Stimulated activated CD4-positive, alpha-beta T cell treated with anti-CD3 and anti-CD28 coated beads, Interleukin-1b, Interleukin-23, amount 100 ng/mL, for 4 hours (primary cell): ENCODE results near the gene RBM39.
"Not testable (repeated sequence)": the region's sequence is repeated elsewhere in the genome, so short reads cannot be mapped to it uniquely, and the experiment has no call there.

Source experiments
- DNase-seq, 2 donors: peaks; one replicate each; pipeline ENCODE4 v3.0.0-alpha.2; 2020; ENCODE audit warnings: low read depth in 2 of 2

The RBM39 gene

DNA sequence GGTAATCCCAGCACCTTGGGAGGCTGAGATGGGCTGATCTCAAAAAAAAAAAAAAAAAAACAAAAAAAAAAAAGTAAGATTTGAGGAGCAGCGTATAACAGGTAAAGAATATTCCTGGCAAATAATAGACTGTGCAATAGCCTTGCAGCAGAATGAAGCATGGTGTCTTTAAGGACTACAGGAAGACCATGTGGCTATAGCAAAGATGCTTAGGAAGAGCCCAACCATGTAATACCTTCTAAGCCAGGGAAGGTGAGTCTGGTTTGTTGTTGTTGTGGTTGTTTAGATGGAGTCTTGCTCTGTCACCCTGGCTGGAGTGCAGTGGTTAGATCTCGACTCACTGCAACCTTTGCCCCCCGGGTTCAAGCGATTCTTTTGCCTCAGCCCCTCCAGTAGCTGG lies 14.3 kb upstream of the RBM39 start:
- no peak for DNase-seq

DNA sequence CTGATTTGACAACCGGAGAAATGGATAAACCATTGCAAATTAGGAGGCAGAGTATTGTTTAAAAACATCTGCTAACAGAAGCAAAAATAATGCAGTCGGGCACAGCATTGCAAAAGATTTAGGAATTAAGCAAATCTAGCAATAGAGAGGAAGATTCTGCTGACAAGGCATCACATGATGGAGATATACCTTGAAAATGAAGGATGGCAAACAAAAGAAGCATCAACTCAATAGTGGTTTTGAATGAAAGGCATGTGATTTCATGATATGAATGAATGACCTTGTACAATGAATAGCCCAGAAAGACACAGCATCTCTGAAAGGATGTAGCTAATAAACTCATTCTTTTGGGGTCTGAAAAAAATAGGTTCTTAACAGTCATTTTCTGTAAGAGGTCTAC lies 8.6 kb upstream of the RBM39 start:
- DNase-seq: no peak

DNA sequence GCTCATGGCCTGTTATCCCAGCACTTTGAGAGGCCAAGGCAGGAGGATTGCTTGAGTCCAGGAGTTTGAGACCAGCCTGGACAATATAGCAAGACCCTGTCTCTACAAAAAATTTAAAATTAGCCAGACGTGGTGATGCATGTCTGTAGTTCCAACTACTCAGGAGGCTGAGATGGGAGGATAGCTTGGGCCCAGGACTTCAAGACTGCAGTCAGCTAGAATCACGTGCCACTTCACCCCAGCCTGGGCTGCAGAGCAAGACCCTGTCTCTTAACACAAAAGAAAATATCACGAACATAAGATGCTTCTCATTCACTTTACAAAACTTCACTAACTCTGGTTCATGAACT lies 2.4 kb upstream of the RBM39 start:
- not testable (repeated sequence) for DNase-seq

DNA sequence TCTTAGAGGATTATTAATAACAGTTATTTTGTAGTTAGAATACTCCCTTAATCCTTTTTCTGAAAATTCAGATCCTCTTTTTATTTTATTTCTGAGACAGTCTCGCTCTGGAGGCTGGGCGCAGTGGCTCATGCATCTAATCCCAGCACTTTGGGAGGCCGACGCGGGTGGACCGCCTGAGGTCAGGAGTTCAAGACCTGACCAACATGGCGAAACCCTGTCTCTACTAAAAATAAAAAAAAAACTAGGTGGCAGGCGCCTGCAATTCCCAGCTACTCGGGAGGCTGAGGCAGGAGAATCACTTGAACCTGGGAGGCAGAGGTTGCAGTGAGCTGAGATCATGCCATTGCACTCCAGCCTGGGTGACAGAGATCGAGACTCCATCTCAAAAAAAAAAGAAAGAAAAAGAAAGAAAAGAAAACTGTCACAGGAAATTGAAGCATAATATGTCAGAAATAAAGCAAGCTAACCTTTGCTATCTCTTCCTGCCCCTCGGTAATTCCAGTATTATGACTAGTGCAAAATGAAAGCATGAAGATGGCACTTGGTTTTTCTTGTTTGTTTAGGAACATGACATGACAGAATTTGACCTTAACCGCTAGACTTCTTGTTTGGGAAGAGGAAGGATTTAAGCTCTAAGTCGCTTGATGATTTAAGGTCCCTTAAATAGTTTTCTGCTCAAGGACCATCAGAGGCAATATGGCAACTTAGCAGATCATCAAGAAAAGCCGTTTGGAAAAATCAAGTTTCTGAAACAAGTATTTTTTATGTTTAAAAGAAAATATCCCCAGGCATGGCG lies 1.8 kb upstream of the RBM39 start:
- no peak for DNase-seq

DNA sequence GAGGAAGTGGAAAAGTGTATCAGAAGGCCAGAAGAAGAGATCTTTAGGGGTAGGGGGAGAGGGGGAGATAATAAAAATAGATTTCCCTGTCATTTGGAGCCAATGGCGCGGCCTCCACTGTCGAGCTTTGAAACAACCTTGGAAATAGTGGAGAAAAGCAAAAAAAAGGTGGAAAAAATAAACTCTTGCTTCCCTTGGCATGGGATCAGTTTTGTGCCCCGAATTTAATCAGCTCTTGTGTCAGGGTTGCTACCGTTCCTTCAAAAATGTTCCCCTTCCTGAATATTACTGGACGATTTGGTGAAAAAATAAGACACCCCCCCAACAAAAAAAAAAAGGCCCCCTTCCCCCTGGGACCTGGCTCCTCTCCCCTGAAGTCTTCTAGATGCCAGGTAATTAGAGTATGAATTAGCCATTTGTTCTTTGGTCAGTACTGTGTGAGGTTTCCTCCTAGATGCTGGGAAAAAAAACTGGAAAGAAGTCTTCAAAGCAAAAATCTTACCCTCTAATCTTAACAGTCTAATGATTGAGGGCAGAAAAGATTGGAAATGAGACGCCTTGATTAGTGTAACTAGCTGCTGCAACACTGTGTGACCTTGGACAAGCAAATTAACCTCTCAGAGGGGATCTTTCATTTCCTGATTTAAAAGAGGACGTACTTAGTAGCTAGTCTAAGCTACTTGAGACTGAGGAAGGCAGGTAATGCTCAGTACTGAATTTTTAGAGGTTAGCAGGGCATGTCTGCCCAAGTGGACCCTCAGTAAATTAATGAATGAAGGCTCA lies 872 bp upstream of the RBM39 start:
- DNase-seq: no peak

DNA sequence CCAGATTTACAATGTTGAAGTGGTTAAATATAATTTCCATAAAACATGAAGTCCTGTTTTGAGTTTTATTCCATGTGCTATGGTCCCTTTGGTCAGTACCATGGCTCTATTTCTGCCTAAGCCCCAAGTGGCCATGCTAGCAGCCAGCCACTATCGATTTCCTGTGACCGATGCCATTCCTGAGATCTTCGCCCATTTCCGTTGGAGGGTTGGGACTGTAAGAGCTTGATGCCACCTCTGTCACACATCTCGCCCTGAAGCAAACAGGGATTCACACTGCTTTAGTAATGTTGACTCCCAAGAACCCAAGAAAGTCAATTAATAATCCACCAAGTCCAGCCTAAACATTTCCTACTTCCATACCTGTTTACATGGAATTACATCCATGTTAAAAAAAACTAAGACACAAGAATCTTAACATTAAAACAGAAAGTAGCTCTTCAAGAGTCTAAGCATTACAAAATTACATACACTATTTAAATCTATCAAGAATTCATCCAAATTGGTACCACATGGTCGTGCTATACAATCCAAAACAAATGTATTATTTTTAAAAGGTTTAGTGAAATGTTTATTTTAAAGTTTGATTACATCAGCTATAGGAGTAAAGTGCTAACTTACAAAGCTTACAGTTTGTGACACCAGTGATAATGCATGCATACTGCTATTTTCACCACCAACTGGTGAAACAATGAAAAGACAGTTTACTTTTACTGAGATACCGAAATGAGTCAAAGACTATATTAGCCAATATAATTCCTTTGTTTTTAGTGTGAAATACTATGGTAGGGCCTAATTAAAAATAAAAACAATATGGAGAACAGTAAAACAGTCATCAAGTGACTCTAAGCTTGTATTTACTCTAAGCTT lies 2.5 kb downstream of the RBM39 start:
- no peak for DNase-seq

DNA sequence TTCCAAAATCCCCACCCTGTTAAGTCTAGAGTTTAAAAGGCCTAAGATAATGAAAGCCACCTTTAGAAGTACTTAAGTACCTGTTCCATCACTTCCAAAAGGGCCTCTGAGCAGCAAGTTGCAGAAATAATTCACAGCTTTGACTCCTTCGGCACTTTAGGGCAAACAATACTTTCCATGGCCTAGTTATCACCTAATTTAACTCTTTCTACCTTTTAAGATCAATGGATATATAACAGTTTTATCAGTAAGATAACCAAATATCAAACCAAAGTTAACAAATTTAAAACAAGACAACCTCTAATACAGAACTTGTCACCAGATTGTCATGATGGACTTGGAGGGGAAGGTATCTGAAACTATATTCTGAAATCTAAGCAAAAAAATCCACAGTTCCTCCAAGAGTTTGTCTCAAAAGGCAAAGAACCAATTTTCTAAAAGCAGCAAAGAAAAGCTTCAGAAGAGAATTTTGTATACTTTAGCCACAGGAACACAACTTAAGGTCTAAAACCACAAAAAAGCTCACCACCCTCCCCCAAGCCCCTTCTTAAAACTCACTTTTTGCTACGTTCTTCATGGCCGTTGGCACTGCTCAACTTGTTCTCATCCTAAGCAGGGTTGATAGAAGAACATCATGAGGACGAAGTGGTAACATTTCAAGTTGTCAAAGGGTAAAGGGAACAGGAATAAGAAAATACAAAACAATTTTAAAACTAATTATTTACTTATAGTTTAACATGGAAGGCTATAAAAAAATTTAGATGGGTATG lies 3.5 kb downstream of the RBM39 start:
- DNase-seq: no peak

DNA sequence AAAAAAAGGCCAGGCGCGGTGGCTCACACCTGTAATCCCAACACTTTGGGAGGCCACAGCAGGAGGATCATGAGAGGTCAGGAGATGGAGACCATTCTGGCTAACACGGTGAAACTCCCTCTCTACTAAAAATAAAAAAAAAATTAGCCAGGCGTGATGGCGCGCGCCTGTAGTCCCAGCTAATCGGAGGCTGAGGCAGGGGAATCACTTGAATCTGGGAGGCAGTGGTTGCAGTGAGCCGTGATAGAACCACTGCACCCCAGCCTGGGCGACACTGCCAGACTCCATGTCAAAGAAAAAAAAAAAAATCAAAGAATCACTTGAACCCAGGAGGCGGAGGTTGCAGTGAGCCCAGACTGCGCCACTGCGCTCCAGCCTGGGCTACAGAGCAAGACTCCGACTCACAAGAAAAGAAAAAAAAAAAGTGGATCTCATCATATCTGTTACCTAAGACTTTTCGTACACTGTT lies 4.2 kb downstream of the RBM39 start:
- DNase-seq: no peak

DNA sequence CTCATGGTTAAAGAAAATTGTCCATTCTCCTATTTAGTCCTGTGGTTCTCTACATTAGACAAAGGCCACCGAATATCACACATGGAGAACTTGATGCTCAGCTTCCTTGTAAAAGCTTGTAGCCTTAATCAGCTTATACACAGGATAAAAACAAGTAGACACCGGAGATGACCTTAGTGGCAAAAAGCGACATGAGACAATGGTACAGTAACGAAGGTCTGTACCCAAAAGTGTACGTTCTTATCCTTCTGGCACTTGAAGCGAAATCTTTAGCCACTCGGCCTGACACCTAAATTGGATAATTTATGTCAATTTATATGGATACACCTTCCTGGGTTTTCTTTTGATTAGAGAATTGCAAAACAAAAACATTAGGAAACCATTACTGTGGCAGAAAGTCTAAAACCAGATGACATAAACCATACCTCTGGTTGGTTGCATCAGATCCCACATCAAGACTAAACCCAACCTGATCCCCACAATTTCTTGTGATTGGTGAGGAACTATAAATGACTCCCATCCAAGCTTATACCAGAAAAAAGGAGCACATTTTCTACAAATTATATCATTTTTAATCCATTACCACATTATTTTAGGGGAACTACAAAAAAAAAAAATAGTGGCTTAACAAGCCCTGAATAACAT lies 6.1 kb downstream of the RBM39 start:
- DNase-seq: no peak

DNA sequence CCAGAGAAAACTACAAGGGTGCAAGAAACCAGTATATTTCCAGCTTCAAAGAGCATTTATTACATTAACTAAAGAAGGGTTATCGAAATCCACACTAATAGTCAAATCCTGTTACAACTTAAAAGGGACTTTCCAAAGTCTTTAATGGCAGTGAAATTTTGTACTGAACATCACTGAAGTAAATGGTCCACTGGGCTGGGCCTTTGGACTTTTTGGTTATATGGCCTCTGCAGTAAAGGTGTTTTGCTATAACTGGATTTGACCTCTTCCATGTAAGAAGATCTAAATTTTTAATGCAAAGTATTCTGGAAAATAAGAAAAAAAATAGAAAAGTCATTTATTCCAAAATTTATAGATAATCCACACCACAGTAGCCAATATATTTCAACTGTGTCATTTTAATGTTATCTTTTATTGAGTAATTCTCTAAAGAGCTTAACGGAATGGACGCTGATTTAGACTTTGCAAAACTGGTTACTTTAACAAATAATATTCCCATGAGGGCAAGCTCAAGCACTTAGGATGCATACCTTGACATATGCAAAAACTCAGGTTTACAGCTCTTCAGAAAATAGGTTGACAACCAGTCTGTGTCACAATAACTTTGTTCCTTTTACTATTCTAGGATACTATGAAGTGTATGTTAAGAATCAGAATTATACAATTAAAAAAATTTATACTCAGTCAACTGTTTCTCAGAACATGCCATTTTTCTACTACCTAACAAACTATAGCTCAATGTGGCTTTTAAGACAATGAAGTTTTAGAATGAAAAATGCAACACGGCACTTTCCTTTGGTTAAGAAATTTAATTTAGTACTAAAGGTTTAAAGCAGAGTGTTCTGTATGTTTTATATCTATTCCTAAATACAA lies 7.0 kb downstream of the RBM39 start:
- DNase-seq: no peak

DNA sequence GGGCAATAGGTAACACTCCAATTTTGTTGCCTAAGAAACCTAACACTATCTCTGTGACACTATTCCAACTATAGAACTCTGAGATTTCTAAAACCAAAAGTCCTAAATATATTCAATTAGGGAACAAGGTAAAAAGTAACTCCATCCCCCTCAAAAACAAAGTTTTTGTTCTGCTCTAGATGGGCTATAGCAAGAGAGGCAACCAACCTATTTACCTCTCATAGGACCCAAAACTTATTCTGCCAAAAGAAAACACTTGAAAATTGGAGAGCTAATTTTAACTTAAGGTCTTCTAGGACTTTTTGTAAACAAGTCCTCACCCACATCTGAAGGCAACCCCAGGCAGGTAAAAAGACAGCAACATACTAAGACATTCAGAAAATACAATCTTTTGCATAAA lies 7.7 kb downstream of the RBM39 start:
- DNase-seq: no peak

DNA sequence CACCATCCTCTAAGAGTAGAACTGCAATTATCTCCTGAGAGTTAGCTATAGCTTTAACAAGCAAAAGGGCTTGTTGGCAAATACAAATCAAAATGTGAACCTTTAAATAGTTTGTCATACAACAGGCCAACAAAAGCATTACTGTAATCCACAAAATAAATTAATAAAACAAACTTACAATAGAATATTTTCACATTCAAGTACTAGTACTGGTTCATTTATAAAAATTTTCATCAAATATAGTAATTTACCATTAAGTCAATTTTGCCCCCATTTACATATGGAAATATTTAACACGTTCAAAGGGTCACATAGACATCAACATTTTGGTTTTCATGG lies 9.4 kb downstream of the RBM39 start:
- DNase-seq: no peak

DNA sequence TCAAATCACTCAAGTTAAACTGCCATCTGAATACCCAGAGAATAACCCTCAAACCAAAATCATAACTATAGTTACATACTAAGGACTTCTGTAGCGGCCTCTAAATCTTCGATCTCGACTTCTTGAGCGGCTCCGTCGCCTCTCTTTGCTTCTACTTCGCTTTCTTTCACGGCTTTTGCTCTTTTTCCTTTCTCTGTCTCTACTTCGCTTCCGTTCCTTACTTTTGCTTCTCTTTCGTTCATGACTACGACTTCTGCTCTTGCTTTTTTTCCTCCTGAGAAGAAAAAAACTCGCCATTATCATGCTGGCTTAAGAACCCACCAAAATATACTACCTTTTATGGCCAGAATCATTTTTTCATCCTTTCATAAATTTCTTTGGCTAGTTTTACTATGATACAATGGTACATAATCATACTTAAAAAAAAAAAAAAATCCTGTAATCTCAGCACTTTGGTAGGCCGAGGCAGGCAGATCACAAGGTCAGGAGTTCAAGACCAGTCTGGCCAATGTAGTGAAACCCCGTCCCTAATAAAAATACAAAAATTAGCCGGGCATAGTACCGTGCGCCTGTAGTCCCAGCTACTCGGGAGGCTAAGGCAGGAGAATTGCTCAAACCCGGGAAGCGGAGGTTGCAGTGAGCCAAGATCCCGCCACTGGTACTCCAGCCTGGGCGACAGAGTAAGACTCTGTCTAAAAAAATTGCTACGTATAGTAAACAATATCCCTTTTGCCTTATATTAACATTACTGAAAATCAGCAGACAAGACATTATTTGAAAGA lies 10.0 kb downstream of the RBM39 start:
- DNase-seq: no peak

DNA sequence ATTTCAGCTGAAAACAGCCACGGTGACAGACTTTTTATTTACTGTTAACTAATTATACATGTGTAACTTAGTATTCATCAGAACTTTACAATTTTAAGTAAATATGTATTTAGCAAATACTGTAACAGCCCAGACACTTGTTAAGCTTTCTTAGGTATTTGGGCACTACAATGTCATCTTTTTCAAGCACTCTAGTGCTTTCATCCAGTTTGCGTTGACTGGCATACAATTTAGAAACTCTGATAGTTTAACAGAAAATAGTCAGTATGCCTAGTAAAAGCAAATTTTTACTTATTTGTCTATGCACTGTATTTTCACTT lies 10.6 kb downstream of the RBM39 start:
- no peak for DNase-seq

DNA sequence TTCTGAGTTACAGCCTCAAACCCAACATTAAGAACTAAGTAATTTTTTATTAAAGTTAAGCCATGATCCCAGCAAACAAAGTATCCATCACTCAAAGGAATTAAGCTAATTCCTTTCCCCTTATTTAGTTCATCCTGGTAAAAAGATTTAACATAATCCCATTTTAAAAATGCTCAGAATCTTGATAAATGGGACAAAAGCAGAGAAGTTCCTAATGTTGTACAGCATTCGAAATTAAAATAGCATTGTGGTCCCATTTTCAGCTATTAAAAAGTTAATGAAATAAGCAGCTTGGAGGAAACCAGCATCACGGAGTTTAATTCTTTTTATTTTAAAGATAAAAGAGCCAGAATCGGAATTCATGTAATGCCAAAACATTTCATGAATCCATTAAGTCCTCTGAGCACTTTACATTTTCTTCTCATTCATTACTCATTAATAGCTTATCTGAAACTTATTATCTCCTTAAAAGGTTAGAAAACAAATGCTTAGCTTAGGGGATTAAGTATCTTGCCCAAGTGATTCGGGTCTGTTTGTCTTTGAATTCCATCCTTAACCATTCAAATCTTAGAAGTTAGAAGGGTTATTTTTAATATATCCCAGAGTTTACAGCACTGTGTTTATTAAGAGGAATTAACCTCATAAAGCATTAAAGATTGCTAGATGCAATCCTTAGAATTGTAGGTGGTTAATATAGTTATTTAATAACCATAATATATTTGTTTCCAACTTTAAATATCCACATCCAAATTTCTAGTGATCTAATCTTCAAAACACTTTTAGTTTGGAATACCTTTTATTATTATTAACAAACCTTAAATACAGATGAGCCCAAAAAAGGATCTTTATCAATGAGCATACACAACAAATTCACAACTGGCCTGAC lies 11.2 kb downstream of the RBM39 start:
- no peak for DNase-seq

DNA sequence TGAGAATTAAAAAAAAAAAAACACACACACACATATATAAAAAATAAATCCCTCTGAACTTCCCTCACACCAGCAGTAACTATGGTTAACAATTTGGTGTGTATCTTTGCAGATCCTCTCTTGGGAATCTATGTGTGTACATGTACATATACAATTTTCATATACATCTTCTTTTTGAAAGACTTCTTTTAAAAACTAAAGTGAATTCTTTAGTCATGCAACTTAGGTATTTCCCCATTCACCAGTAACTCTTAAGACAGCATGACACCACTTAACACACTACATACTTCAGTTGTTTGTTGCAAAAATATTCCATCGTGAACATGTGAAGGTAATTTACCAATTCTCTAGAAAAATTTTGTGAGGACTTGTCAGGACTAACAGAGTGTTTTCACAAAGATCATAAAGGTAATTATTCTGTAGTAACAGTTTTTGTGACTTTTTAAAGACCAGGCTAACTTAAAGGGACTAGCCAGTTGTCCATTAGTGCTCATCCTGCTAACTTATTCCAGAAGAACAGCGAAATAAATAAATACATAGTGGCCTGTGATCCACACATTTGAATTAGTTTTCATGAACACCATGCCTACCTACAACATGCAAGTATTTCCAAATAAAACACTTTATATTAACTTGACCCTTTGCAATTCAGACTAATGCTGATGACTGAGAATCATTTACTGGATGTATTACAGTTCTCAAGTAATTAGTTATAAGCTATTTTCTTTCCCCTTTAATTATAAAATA lies 12.1 kb downstream of the RBM39 start:
- no peak for DNase-seq

DNA sequence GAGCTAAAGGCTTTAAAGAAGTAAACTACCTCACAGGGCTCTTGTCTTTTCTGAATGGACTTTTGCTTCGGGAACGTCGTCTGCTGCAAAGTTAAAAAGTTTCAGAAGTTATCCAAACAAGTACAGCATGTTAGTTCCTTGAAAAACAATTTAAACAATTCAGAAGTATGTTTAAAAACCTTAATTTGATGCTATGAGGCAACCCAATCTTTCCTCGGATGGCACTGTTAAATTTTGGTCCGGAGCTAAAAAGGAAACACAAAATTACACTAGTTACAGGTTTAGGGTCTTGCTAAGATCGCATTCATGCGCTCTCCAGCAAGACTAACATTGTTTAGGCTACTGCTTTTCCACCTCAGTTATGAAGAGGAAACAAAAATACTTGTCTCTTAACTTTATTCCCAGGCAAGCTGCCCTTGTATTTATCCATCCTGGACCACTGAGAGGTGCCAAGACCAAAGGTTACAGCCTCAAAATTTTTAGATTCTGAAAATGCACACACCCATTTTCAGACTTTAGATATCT lies 12.7 kb downstream of the RBM39 start:
- no peak for DNase-seq
